ENCODE results near the gene ADAM17. TPM values are rescaled to one million over a fixed set of nuclear protein-coding genes. Genes with fewer than 3 reads are reported as not detected.
"Not testable (repeated sequence)": the region's sequence is repeated elsewhere in the genome, so short reads cannot be mapped to it uniquely, and the experiment has no call there.

ADAM17 gene
- total RNA-seq, result 10 to 100 TPM; 22.9 to 30.1 TPM

- peak within 1 kb of the TSS; percentile 97 for H3K27ac Mint-ChIP-seq
- peak; percentile 89 to 94 for ATAC-seq (replicated peaks in 1 of 2)
These were observed at the start of gene ADAM17 for GRCh38 chr2:9555297-9556120. ADAM17 (minus strand) TSS chr2:9555830; CDS start chr2:9555605, 225 bp downstream.

GRCh38 chr2:9602412-9602811 lies 46.8 kb upstream of the ADAM17 start:
- ATAC-seq (replicated peaks in 1 of 2) (no peak), DNase-seq (no peak)
- H3K36me3 Mint-ChIP-seq (ENCODE audit: insufficient read depth in 2 of 2), result peaks cover 23 to 53% of the 10 kb centered on the region in 2 donors
- H3K4me3 Mint-ChIP-seq, result no peak overlapping the region
- peaks cover 2 to 19% of the 10 kb centered on the region in 2 donors for H3K9me3 Mint-ChIP-seq
- H3K27ac Mint-ChIP-seq, result no peak overlapping the region
- no peaks in the 10 kb centered on the region for H3K27me3 Mint-ChIP-seq (ENCODE audit: low read depth)
- H3K4me1 Mint-ChIP-seq (ENCODE audit: low read depth), result peaks cover 57% of the 10 kb centered on the region

More at GRCh38 chr2:9555297-9556120, at the start of gene ADAM17:
- Mint-ChIP-seq H3K4me3 (peak within 1 kb of the TSS; percentile 97 to 98), H3K27me3 (ENCODE audit: low read depth) (no peaks in the 10 kb centered on the region), H3K36me3 (ENCODE audit: insufficient read depth in 2 of 2) (peaks cover 4 to 8% of the 10 kb centered on the region in 2 donors), H3K9me3 (no peaks in the 10 kb centered on the region), H3K4me1 (ENCODE audit: low read depth) (peaks cover 49% of the 10 kb centered on the region)
- peak; percentile 91 to 95 for DNase-seq

- peaks cover 60% of the 10 kb centered on the region for H3K4me1 Mint-ChIP-seq (ENCODE audit: low read depth)
- peaks cover 23 to 53% of the 10 kb centered on the region in 2 donors for H3K36me3 Mint-ChIP-seq (ENCODE audit: insufficient read depth in 2 of 2)
- no peak overlapping the region for H3K4me3 Mint-ChIP-seq
- ATAC-seq (replicated peaks in 1 of 2) (no peak), DNase-seq (no peak)
- H3K27ac Mint-ChIP-seq, result no peak overlapping the region
- H3K9me3 Mint-ChIP-seq, result peaks cover 2 to 18% of the 10 kb centered on the region in 2 donors
- H3K27me3 Mint-ChIP-seq (ENCODE audit: low read depth), result no peaks in the 10 kb centered on the region
These were observed 45.8 kb upstream of the ADAM17 start for GRCh38 chr2:9601397-9601796.

GRCh38 chr2:9599430-9599829 lies 43.8 kb upstream of the ADAM17 start:
- no peak overlapping the region for H3K4me3 Mint-ChIP-seq
- peaks cover 23 to 45% of the 10 kb centered on the region in 2 donors for H3K36me3 Mint-ChIP-seq (ENCODE audit: insufficient read depth in 2 of 2)
- no peak for DNase-seq
- peaks cover 2 to 16% of the 10 kb centered on the region in 2 donors for H3K9me3 Mint-ChIP-seq
- H3K27me3 Mint-ChIP-seq (ENCODE audit: low read depth), result no peaks in the 10 kb centered on the region
- H3K27ac Mint-ChIP-seq, result peak overlapping the region; percentile 66
- ATAC-seq (replicated peaks in 1 of 2), result no peak
- H3K4me1 Mint-ChIP-seq (ENCODE audit: low read depth), result peaks cover 63% of the 10 kb centered on the region

- Mint-ChIP-seq H3K36me3 (ENCODE audit: insufficient read depth in 2 of 2) (peaks cover 20 to 41% of the 10 kb centered on the region in 2 donors), H3K9me3 (peaks cover 4 to 16% of the 10 kb centered on the region in 2 donors), H3K27ac (peak overlapping the region; percentile 45), H3K4me1 (ENCODE audit: low read depth) (peaks cover 83% of the 10 kb centered on the region), H3K27me3 (ENCODE audit: low read depth) (no peaks in the 10 kb centered on the region), H3K4me3 (peak overlapping the region; percentile 55 to 64)
- DNase-seq (no peak), ATAC-seq (replicated peaks in 1 of 2) (no peak)
These were observed 41.1 kb upstream of the ADAM17 start for GRCh38 chr2:9596621-9597311.

- peak overlapping the region; percentile 45 for H3K27ac Mint-ChIP-seq
- no peaks in the 10 kb centered on the region for H3K27me3 Mint-ChIP-seq (ENCODE audit: low read depth)
- H3K36me3 Mint-ChIP-seq (ENCODE audit: insufficient read depth in 2 of 2), result peaks cover 23 to 49% of the 10 kb centered on the region in 2 donors
- H3K4me3 Mint-ChIP-seq, result peak overlapping the region; percentile 7 to 64
- ATAC-seq (replicated peaks in 1 of 2), result no peak
- no peak for DNase-seq
- H3K4me1 Mint-ChIP-seq (ENCODE audit: low read depth), result peaks cover 93% of the 10 kb centered on the region
- H3K9me3 Mint-ChIP-seq, result peaks cover 5 to 16% of the 10 kb centered on the region in 2 donors
These were observed 40.1 kb upstream of the ADAM17 start for GRCh38 chr2:9595746-9596145.

GRCh38 chr2:9595256-9595655 lies 39.6 kb upstream of the ADAM17 start:
- Mint-ChIP-seq H3K27ac (peak overlapping the region; percentile 78), H3K4me3 (peak overlapping the region; percentile 65 to 68), H3K36me3 (ENCODE audit: insufficient read depth in 2 of 2) (peaks cover 22 to 45% of the 10 kb centered on the region in 2 donors), H3K9me3 (peaks cover 5 to 16% of the 10 kb centered on the region in 2 donors), H3K4me1 (ENCODE audit: low read depth) (peaks cover 93% of the 10 kb centered on the region)
- ATAC-seq (replicated peaks in 1 of 2); H3K27me3 Mint-ChIP-seq (ENCODE audit: low read depth); DNase-seq: not testable (repeated sequence)

- Mint-ChIP-seq H3K4me1 (ENCODE audit: low read depth) (peaks cover 92% of the 10 kb centered on the region), H3K9me3 (peaks cover 3 to 10% of the 10 kb centered on the region in 2 donors), H3K36me3 (ENCODE audit: insufficient read depth in 2 of 2) (peaks cover 16 to 37% of the 10 kb centered on the region in 2 donors), H3K4me3 (peak overlapping the region; percentile 65 to 68), H3K27me3 (ENCODE audit: low read depth) (no peaks in the 10 kb centered on the region), H3K27ac (peak overlapping the region; percentile 78)
- ATAC-seq (replicated peaks in 1 of 2), result peak; percentile 92
- DNase-seq, result peak; percentile 24 to 28
These were observed 38.9 kb upstream of the ADAM17 start for GRCh38 chr2:9594366-9595054.

- peaks cover 3 to 5% of the 10 kb centered on the region in 2 donors for H3K9me3 Mint-ChIP-seq
- DNase-seq (no peak), ATAC-seq (replicated peaks in 1 of 2) (peak; percentile 19 to 25)
- H3K27ac Mint-ChIP-seq, result peak overlapping the region; percentile 96
- H3K27me3 Mint-ChIP-seq (ENCODE audit: low read depth), result no peaks in the 10 kb centered on the region
- H3K36me3 Mint-ChIP-seq (ENCODE audit: insufficient read depth in 2 of 2), result peaks cover 11 to 34% of the 10 kb centered on the region in 2 donors
- peak overlapping the region; percentile 65 to 82 for H3K4me3 Mint-ChIP-seq
- peaks cover 86% of the 10 kb centered on the region for H3K4me1 Mint-ChIP-seq (ENCODE audit: low read depth)
These were observed 38.3 kb upstream of the ADAM17 start for GRCh38 chr2:9593925-9594324.

- peaks cover 6 to 30% of the 10 kb centered on the region in 2 donors for H3K36me3 Mint-ChIP-seq (ENCODE audit: insufficient read depth in 2 of 2)
- peak overlapping the region; percentile 89 for H3K27ac Mint-ChIP-seq
- H3K9me3 Mint-ChIP-seq, result peaks cover 0 to 3% of the 10 kb centered on the region in 2 donors
- H3K4me1 Mint-ChIP-seq (ENCODE audit: low read depth), result peaks cover 78% of the 10 kb centered on the region
- no peak for ATAC-seq (replicated peaks in 1 of 2)
- DNase-seq, result no peak
- no peaks in the 10 kb centered on the region for H3K27me3 Mint-ChIP-seq (ENCODE audit: low read depth)
- peak overlapping the region; percentile 41 to 48 for H3K4me3 Mint-ChIP-seq
These were observed 37.1 kb upstream of the ADAM17 start for GRCh38 chr2:9592699-9593098.

- Mint-ChIP-seq H3K9me3 (peaks cover 0 to 3% of the 10 kb centered on the region in 2 donors), H3K27ac (peak overlapping the region; percentile 94), H3K27me3 (ENCODE audit: low read depth) (no peaks in the 10 kb centered on the region), H3K36me3 (ENCODE audit: insufficient read depth in 2 of 2) (peaks cover 9 to 35% of the 10 kb centered on the region in 2 donors), H3K4me3 (peak overlapping the region; percentile 2 to 65), H3K4me1 (ENCODE audit: low read depth) (peaks cover 57% of the 10 kb centered on the region)
- DNase-seq (no peak), ATAC-seq (replicated peaks in 1 of 2) (peak; percentile 31 to 43)
These were observed 35.0 kb upstream of the ADAM17 start for GRCh38 chr2:9590641-9591040.

- Mint-ChIP-seq H3K4me3 (no peak overlapping the region), H3K27me3 (ENCODE audit: low read depth) (no peaks in the 10 kb centered on the region), H3K4me1 (ENCODE audit: low read depth) (peaks cover 18% of the 10 kb centered on the region), H3K9me3 (no peaks in the 10 kb centered on the region), H3K27ac (peak overlapping the region; percentile 52), H3K36me3 (ENCODE audit: insufficient read depth in 2 of 2) (peaks cover 13 to 34% of the 10 kb centered on the region in 2 donors)
- no peak for DNase-seq
- ATAC-seq (replicated peaks in 1 of 2), result no peak
These were observed 30.8 kb upstream of the ADAM17 start for GRCh38 chr2:9586465-9586864.

Data from activated T-cell treated with anti-CD3 and anti-CD28 coated beads, Interleukin-2, amount 50 U/mL, for 72 hours (primary cell).